ENCODE data around the gene FBN1. TPM values are rescaled to one million over a fixed set of nuclear protein-coding genes. Genes with fewer than 3 reads are reported as not detected.

The FBN1 gene
- total RNA-seq, 4 donors from 2014 or later = 113 to 147 (median 120) TPM

DNA sequence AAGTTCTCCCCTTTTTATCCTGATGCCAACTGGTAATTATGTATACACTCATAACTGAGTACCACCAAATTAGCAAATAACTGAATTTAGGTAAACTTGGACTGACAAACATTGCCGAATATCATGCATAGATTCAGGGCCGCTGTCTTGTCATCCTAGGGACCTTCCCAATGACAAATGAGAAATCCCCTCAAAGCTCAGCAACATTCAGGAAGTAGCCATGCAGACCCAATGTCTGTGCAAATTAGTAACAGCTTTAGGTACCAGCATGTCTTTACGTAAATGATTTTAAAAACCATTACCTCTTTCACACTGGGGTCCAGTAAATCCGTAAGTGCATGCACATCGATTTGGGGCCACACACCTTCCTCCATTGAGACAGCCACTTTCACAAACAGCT, 49.5 kb downstream of the FBN1 start:
- H3K27ac ChIP-seq = no peak overlapping the region
- H3K9me3 ChIP-seq = no peaks in the 10 kb centered on the region
- H3K36me3 ChIP-seq = no peaks in the 10 kb centered on the region
- TF ChIP-seq, protein P1, sequence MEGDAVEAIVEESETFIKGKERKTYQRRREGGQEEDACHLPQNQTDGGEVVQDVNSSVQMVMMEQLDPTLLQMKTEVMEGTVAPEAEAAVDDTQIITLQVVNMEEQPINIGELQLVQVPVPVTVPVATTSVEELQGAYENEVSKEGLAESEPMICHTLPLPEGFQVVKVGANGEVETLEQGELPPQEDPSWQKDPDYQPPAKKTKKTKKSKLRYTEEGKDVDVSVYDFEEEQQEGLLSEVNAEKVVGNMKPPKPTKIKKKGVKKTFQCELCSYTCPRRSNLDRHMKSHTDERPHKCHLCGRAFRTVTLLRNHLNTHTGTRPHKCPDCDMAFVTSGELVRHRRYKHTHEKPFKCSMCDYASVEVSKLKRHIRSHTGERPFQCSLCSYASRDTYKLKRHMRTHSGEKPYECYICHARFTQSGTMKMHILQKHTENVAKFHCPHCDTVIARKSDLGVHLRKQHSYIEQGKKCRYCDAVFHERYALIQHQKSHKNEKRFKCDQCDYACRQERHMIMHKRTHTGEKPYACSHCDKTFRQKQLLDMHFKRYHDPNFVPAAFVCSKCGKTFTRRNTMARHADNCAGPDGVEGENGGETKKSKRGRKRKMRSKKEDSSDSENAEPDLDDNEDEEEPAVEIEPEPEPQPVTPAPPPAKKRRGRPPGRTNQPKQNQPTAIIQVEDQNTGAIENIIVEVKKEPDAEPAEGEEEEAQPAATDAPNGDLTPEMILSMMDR (IDR thresholded peaks at IDR 0.05) = no peak
- no peak for TF ChIP-seq POLR2A (IDR thresholded peaks at IDR 0.05)
- intact Hi-C loops (cut with DNase I) = no loop called here
- WGBS, 2 donors = 92 to 94% methylated on average over 5 of the region's 5 CpGs
- DNase-seq = no peak
- peaks cover 15 to 17% of the 10 kb centered on the region in 2 donors for H3K4me1 ChIP-seq
- no peaks in the 10 kb centered on the region for H3K27me3 ChIP-seq
- no peak overlapping the region for H3K4me3 ChIP-seq (replicated peaks in 1 of 3)

- no peak for DNase-seq
- 78 to 91% methylated on average over 1 of the region's 1 CpG for WGBS, 2 donors
- no peak for TF ChIP-seq POLR2A (IDR thresholded peaks at IDR 0.05)
- TF ChIP-seq, protein P1 (IDR thresholded peaks at IDR 0.05) = no peak
- Histone ChIP-seq H3K27ac (no peak overlapping the region), H3K4me3 (replicated peaks in 1 of 3) (no peak overlapping the region), H3K9me3 (no peaks in the 10 kb centered on the region), H3K4me1 (peaks cover 13 to 19% of the 10 kb centered on the region in 2 donors), H3K36me3 (no peaks in the 10 kb centered on the region), H3K27me3 (no peaks in the 10 kb centered on the region)
- intact Hi-C loops (cut with DNase I) = no loop called here
Measured at GRCh38 chr15:48592933-48593332, 52.6 kb downstream of the FBN1 start.

- H3K27me3 ChIP-seq = no peaks in the 10 kb centered on the region
- intact Hi-C loops (cut with DNase I) = no loop called here
- no peak for DNase-seq
- peaks cover 11 to 20% of the 10 kb centered on the region in 2 donors for H3K4me1 ChIP-seq
- H3K9me3 ChIP-seq = no peaks in the 10 kb centered on the region
- no peak overlapping the region for H3K4me3 ChIP-seq (replicated peaks in 1 of 3)
- 66 to 74% methylated on average over 2 of the region's 2 CpGs for WGBS, 2 donors
- no peak overlapping the region for H3K27ac ChIP-seq
- TF ChIP-seq POLR2A (IDR thresholded peaks at IDR 0.05) = no peak
- TF ChIP-seq, protein P1 (IDR thresholded peaks at IDR 0.05) = no peak
- no peaks in the 10 kb centered on the region for H3K36me3 ChIP-seq
Measured at GRCh38 chr15:48592221-48592731, 53.2 kb downstream of the FBN1 start.

- intact Hi-C loops (cut with DNase I) = no loop called here
- H3K36me3 ChIP-seq = no peaks in the 10 kb centered on the region
- H3K4me3 ChIP-seq (replicated peaks in 1 of 3) = no peak overlapping the region
- 24 to 41% methylated on average over 1 of the region's 1 CpG for WGBS, 2 donors
- peaks cover 0 to 7% of the 10 kb centered on the region in 2 donors for H3K4me1 ChIP-seq
- TF ChIP-seq, protein P1 (IDR thresholded peaks at IDR 0.05) = no peak
- TF ChIP-seq POLR2A (IDR thresholded peaks at IDR 0.05) = no peak
- no peaks in the 10 kb centered on the region for H3K27me3 ChIP-seq
- no peaks in the 10 kb centered on the region for H3K9me3 ChIP-seq
- DNase-seq = no peak
- H3K27ac ChIP-seq = no peak overlapping the region
Measured at GRCh38 chr15:48590723-48591122, 54.8 kb downstream of the FBN1 start.

DNA sequence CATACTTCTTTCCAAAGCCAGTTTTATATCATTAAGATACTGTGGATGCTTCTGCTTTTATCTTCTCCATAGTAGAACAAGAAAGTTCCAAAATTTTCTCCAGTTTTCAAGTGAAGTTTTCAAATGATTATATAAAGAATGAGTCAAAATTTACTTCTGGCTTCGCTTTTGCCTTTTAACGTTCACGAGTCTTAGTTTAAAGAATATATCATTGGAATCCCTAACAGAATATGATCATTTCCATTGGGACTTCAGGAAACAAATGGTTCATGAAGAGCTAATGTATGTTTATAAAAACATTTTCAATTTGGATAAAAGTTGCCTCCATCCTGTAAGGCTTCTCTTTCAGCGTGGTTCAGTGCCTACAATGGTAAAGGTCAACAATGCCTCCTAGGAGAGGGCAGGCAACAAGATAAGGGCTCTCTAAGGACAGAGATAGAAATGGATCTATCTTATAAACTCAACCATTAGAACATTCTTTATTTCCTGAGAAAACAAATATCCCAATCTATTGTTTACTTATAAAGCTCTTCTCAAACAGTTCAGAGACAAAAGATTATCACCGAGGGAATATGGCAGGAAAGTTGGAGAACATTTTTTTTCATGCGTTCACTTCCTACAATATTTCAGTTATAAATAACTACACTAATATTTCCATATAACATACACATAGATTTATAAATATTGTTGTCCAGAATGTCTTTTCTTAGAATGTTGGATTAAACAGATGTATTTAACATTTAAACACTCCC, 60.5 kb downstream of the FBN1 start:
- H3K4me3 ChIP-seq (replicated peaks in 1 of 3) = no peak overlapping the region
- no peaks in the 10 kb centered on the region for H3K36me3 ChIP-seq
- H3K27ac ChIP-seq = no peak overlapping the region
- H3K4me1 ChIP-seq = peaks cover 26 to 53% of the 10 kb centered on the region in 2 donors
- no peak for TF ChIP-seq POLR2A (IDR thresholded peaks at IDR 0.05)
- TF ChIP-seq, protein P1 (IDR thresholded peaks at IDR 0.05) = no peak
- WGBS, 2 donors = 75 to 80% methylated on average over 6 of the region's 6 CpGs
- DNase-seq = no peak
- H3K9me3 ChIP-seq = no peaks in the 10 kb centered on the region
- no peaks in the 10 kb centered on the region for H3K27me3 ChIP-seq
- intact Hi-C loops (cut with DNase I) = no loop called here

All from thyroid gland (tissue), 4 donors.